Left cardiac atrium (tissue), 4 donors: Measurements from ENCODE around the gene CMTR2. TPM values are rescaled to one million over a fixed set of nuclear protein-coding genes. Genes with fewer than 3 reads are reported as not detected.

Source experiments
- ATAC-seq, 2 donors: fragments of 200-7000 bp; cut with Tn5 transposase; one replicate each; pipeline ENCODE4 v1.9.1; 2020; ENCODE audit warnings: mild to moderate bottlenecking in 2 of 2, moderate library complexity in 2 of 2
- DNase-seq: peaks from one replicate; pipeline ENCODE4 v3.0.0-alpha.2; 2020
- intact Hi-C, 2 donors: fragments of 100-400 bp; cut with DNase I; formaldehyde crosslinking; loops; one replicate each; pipeline versions ENCODE4 v1.14.1 to v1.15.1; 2022 to 2023
- total RNA-seq, 2 donors: library from RNA; stranded (reverse); fragmentation: NEBNext Ultra II Directional; extraction: Animal tissue kit (Norgen Biotek cat#: 25700); gene quantifications; one replicate each; pipeline ENCODE4 v1.2.1, GENCODE V29; 2021
- donor health status: DM: no; HTN: yes; CAD: no.
- donor health status: DM: no; HTN: yes; CAD: no; lungs with severe emphysema.
- donor health status: DM: yes; HTN: yes; CAD: no.
- donor health status: Dilated cardiomyopathy.

CMTR2 gene
- total RNA-seq, 2 donors from 2014 or later, result 10.4 to 11.3 TPM

GRCh38 chr16:71242036-71242435 is 47.2 kb downstream of the CMTR2 start:
- ATAC-seq, result no peak
- no peak for DNase-seq
- intact Hi-C loops, result no loop called here

Other genes with a start within 250 kb of the CMTR2 start
- under 1 TPM; 0.38 to 0.65 TPM for gene HYDIN, start 58.7 kb downstream of the CMTR2 start, total RNA-seq
- 10 to 100 TPM; 25.9 to 30.8 TPM for gene CALB2, start 69.3 kb upstream of the CMTR2 start, total RNA-seq
- not detected for gene TLE7, start 152.7 kb upstream of the CMTR2 start, total RNA-seq
- gene ZNF23, start 172.8 kb upstream of the CMTR2 start, total RNA-seq, result 1 to 10 TPM; 5.8 to 6.5 TPM
- gene ZNF19, start 199.9 kb upstream of the CMTR2 start, total RNA-seq, result 1 to 10 TPM; 3.5 to 3.7 TPM
- under 1 TPM in 1 of 2 donors, not detected in 1; 0.16 TPM for gene CHST4, start 237.0 kb upstream of the CMTR2 start, total RNA-seq